Heart left ventricle (tissue), 16 donors: ENCODE data around the gene RALB. TPM values are rescaled to one million over a fixed set of nuclear protein-coding genes. Genes with fewer than 3 reads are reported as not detected.

Source experiments
- ATAC-seq, 4 donors: fragments of 200-7000 bp; cut with Tn5 transposase; one replicate each; pipeline ENCODE4 v1.9.1; 2020 to 2022; ENCODE audit warnings: moderate library complexity in 4 of 4, mild to moderate bottlenecking in 3 of 4, moderate number of reproducible peaks in 1 of 4
- DNase-seq, 5 donors: peaks; one replicate each; pipeline ENCODE4 v3.0.0-alpha.2; 2020
- H3K27ac ChIP-seq, 12 donors: fragments of 200-600 bp; sonication (generic) in 4 of 12; one replicate each; pipeline versions ENCODE4 v1.5.0 to v1.8.0; 2016 to 2022; ENCODE audit warnings: mild to moderate bottlenecking in 2 of 12
- H3K27me3 ChIP-seq, 9 donors: fragments of 200-600 bp; sonication (generic) in 2 of 9; one replicate each; pipeline versions ENCODE4 v1.5.1 to v1.8.0; 2016 to 2022; ENCODE audit warnings: mild to moderate bottlenecking in 3 of 9
- H3K36me3 ChIP-seq, 9 donors: fragments of 200-600 bp; sonication (generic) in 2 of 9; one replicate each; pipeline versions ENCODE4 v1.5.0 to v1.8.0; 2018 to 2022; ENCODE audit warnings: mild to moderate bottlenecking in 2 of 9
- H3K4me1 ChIP-seq, 12 donors: fragments of 200-600 bp; sonication (generic) in 4 of 12; one replicate each; pipeline versions ENCODE4 v1.5.0 to v1.8.0; 2016 to 2022; ENCODE audit warnings: mild to moderate bottlenecking in 3 of 12
- H3K4me3 ChIP-seq, 12 donors: fragments of 200-600 bp; sonication (generic) in 4 of 12; one replicate each; pipeline versions ENCODE4 v1.5.0 to v1.8.0; 2017 to 2022; ENCODE audit warnings: mild to moderate bottlenecking in 9 of 12, moderate library complexity in 4 of 12
- H3K9me3 ChIP-seq, 12 donors: fragments of 200-600 bp; sonication (generic) in 4 of 12; one replicate each; pipeline versions ENCODE4 v1.5.0 to v1.8.0; 2016 to 2022; ENCODE audit warnings: mild to moderate bottlenecking in 1 of 12
- CTCF ChIP-seq, 12 donors: fragments of 200-600 bp; sonication (generic) in 4 of 12; IDR thresholded peaks; one replicate each; pipeline versions ENCODE4 v1.5.0 to v1.8.0; 2018 to 2022; ENCODE audit warnings: antibody characterized with exemption in 12 of 12, mild to moderate bottlenecking in 5 of 12
- POLR2A ChIP-seq, 2 donors: fragments of 450-650 bp; IDR thresholded peaks; one replicate each; pipeline ENCODE4 v1.6.1; 2017; ENCODE audit warnings: antibody characterized with exemption in 2 of 2, mild to moderate bottlenecking in 2 of 2, moderate library complexity in 2 of 2
- WGBS, 4 donors: extraction: QIAGEN DNeasy Blood & Tissue Kit in 2 of 4; methylation state at CpG; one replicate each; pipeline versions ENCODE4 v1.1.5 to v1.1.7; 2013 to 2018; 5-methylcytosine and 5-hydroxymethylcytosine counted together
- intact Hi-C, 10 donors: fragments of 100-400 bp; cut with DNase I; formaldehyde crosslinking; loops; one replicate each; pipeline versions ENCODE4 v1.11.1 to v1.14.2; 2022
- polyA plus RNA-seq, 2 donors: library from polyadenylated mRNA; stranded (reverse); fragments of 200-250 nt; gene quantifications; one replicate each; pipeline ENCODE4 v1.2.3, GENCODE V29; 2013
- total RNA-seq, 9 donors: library from RNA; depleted of rRNA in 2 of 9; stranded (reverse); fragments of >200 nt in 2 of 9; fragmentation: NEBNext Ultra II Directional in 3 of 9; extraction: Animal tissue kit (Norgen Biotek cat#: 25700) in 3 of 9; gene quantifications; one replicate each; pipeline versions ENCODE4 v1.1.0 to v1.2.4, GENCODE V29; 2016 to 2023
- donor health status: ischemic (EF 13 %, LVEDD 7.1; RV severe dilation, severe dysfunction).
- donor health status: healthy with polysubstance abuse.
- donor health status: DM: no; HTN: yes; CAD: no.
- donor health status: DM: no; HTN: no; CAD: no.
- donor health status: ischemic (EF 25% LVEDD 6.9; RV normal size, moderate dysfunction).
- donor health status: ischemic (EF 25% LVEDD 5.7; RV mildly dilated, moderate dysfunction).
- donor health status: healthy.
- donor health status: DM: yes; HTN: yes; CAD: no.
- donor health status: ischemic (EF 35%, LVEDD 5.7; RV mildly dilated, moderate dysfunction).
- donor health status: nonischemic (EF 11% LVEDD 7.7; RV severe dilation, severe dysfunction).
- donor health status: DM: yes; HTN: yes; CAD: no.
- donor health status: PGD.
- donor health status: ischemic (EF 29% LVEDD 5.4; RV normal size, mild dysfunction).
- donor health status: nonischemic (EF 23%, LVEDD 6.1; RV moderate dilation, normal function).

The RALB gene
- total and polyA plus RNA-seq, 11 donors = 30.5 to 111 (median 45.1) TPM

- Histone ChIP-seq H3K4me1 (peaks cover 0 to 41% (median 30%) of the 10 kb centered on the region in 12 donors), H3K4me3 (no peak overlapping the region), H3K9me3 (no peaks in the 10 kb centered on the region), H3K27ac (no peak overlapping the region), H3K36me3 (no peaks in the 10 kb centered on the region), H3K27me3 (no peaks in the 10 kb centered on the region)
- no peak for DNase-seq
- no peak for TF ChIP-seq POLR2A (IDR thresholded peaks at IDR 0.05)
- TF ChIP-seq CTCF (IDR thresholded peaks at IDR 0.05) = no peak
- WGBS, 4 donors = 70 to 81% (median 76%) methylated on average over 3 of the region's 3 CpGs
- intact Hi-C loops = loop anchor here in 8 of 10 donors (5.0 to 10.0 kb wide), 3 partner anchors 54 to 64 kb away; no protein-coding TSS in a partner anchor
- no peak for ATAC-seq
Observed at GRCh38 chr2:120251078-120251477, 1.6 kb upstream of the RALB start.

GRCh38 chr2:120251880-120252224 lies 800 bp upstream of the RALB start:
- Histone ChIP-seq H3K4me3 (peak overlapping the region; percentile 57 to 97 (median 87)), H3K9me3 (no peaks in the 10 kb centered on the region), H3K36me3 (no peaks in the 10 kb centered on the region), H3K27me3 (no peaks in the 10 kb centered on the region), H3K4me1 (peaks cover 2 to 49% (median 38%) of the 10 kb centered on the region in 12 donors), H3K27ac (peak overlapping the region in 11 of 12 donors; percentile 78 to 99 (median 92))
- DNase-seq (no peak), ATAC-seq (no peak)
- 3 to 15% (median 7%) methylated on average over 5 to 6 of the region's 6 CpGs for WGBS, 4 donors
- TF ChIP-seq CTCF (IDR thresholded peaks at IDR 0.05) = no peak
- no peak for TF ChIP-seq POLR2A (IDR thresholded peaks at IDR 0.05)
- intact Hi-C loops = loop anchor here (1.0 to 10.0 kb wide), 8 partner anchors 29 to 75 kb away; partner anchors contain the start of gene TMEM185B (in 3 of the 10)

GRCh38 chr2:120253021-120253882 lies 600 bp downstream of the RALB start:
- ATAC-seq (peak; percentile 55 to 81 (median 76)), DNase-seq (peak; percentile 88 to 94 (median 90))
- no peaks in the 10 kb centered on the region for H3K9me3 ChIP-seq
- H3K4me1 ChIP-seq = peaks cover 2 to 60% (median 49%) of the 10 kb centered on the region in 12 donors
- H3K27me3 ChIP-seq = no peaks in the 10 kb centered on the region
- peak; percentile 18 to 67 (median 49) for TF ChIP-seq CTCF (IDR thresholded peaks at IDR 0.05)
- no peak for TF ChIP-seq POLR2A (IDR thresholded peaks at IDR 0.05)
- no peaks in the 10 kb centered on the region for H3K36me3 ChIP-seq
- 0 to 1% (median 0%) methylated on average over 47 to 60 of the region's 60 CpGs for WGBS, 4 donors
- intact Hi-C loops = loop anchor here (1.0 to 10.0 kb wide), 8 partner anchors 30 to 76 kb away; partner anchors contain the start of gene TMEM185B (in 2 of the 10)
- H3K27ac ChIP-seq = peak overlapping the region; percentile 89 to 99 (median 94)
- peak overlapping the region; percentile 57 to 97 (median 87) for H3K4me3 ChIP-seq

GRCh38 chr2:120254178-120254577 lies 1.5 kb downstream of the RALB start:
- intact Hi-C loops = loop anchor here in 8 of 10 donors (5.0 to 10.0 kb wide), 3 partner anchors 51 to 61 kb away; no protein-coding TSS in a partner anchor
- Histone ChIP-seq H3K27ac (peak overlapping the region in 7 of 12 donors; percentile 91 to 99 (median 92)), H3K27me3 (no peaks in the 10 kb centered on the region), H3K4me1 (peaks cover 2 to 63% (median 49%) of the 10 kb centered on the region in 12 donors), H3K9me3 (no peaks in the 10 kb centered on the region), H3K36me3 (no peaks in the 10 kb centered on the region), H3K4me3 (peak overlapping the region in 11 of 12 donors; percentile 57 to 97 (median 87))
- 41 to 65% (median 49%) methylated on average over 8 of the region's 8 CpGs for WGBS, 4 donors
- DNase-seq = no peak
- no peak for ATAC-seq
- TF ChIP-seq POLR2A (IDR thresholded peaks at IDR 0.05) (no peak), CTCF (IDR thresholded peaks at IDR 0.05) (no peak)
